Upper lobe of left lung (tissue), 6 donors: Measurements from ENCODE around the gene LUC7L3. TPM values are rescaled to one million over a fixed set of nuclear protein-coding genes. Genes with fewer than 3 reads are reported as not detected.
A peak's percentile ranks its signal among the peaks of the same experiment; 100 is the strongest.
"Not testable (repeated sequence)": the region's sequence is repeated elsewhere in the genome, so short reads cannot be mapped to it uniquely, and the experiment has no call there.

Experiments
- ATAC-seq, 2 donors: fragments of 200-7000 bp; cut with Tn5 transposase; one replicate each; pipeline ENCODE4 v1.9.1; 2022; ENCODE audit warnings: mild to moderate bottlenecking in 2 of 2, moderate library complexity in 2 of 2; ENCODE audit not compliant: low FRiP score in 2 of 2
- DNase-seq, 2 donors: peaks; one replicate each; pipeline ENCODE4 v3.0.0-alpha.2; 2019 to 2020
- H3K27ac ChIP-seq, 4 donors: fragments of 200-600 bp; sonication (generic); one replicate each; pipeline ENCODE4 v1.5.1; 2016 to 2019
- H3K27me3 ChIP-seq, 4 donors: fragments of 200-600 bp; sonication (generic); one replicate each; pipeline ENCODE4 v1.5.1; 2017 to 2019
- H3K36me3 ChIP-seq, 4 donors: fragments of 200-600 bp; sonication (generic); one replicate each; pipeline ENCODE4 v1.5.1; 2016 to 2019
- H3K4me1 ChIP-seq, 4 donors: fragments of 200-600 bp; sonication (generic); one replicate each; pipeline ENCODE4 v1.5.1; 2018 to 2019
- H3K4me3 ChIP-seq, 4 donors: fragments of 200-600 bp; sonication (generic); one replicate each; pipeline ENCODE4 v1.5.1; 2017 to 2019; ENCODE audit warnings: mild to moderate bottlenecking in 2 of 4, moderate library complexity in 1 of 4
- H3K9me3 ChIP-seq, 4 donors: fragments of 200-600 bp; sonication (generic); one replicate each; pipeline ENCODE4 v1.5.1; 2018 to 2019
- EP300 ChIP-seq, 4 donors: sonication (generic); formaldehyde crosslinking; IDR thresholded peaks; one replicate each; pipeline ENCODE4 v1.5.1; 2017; ENCODE audit warnings: antibody characterized with exemption in 4 of 4, control low read depth in 2 of 4
- POLR2A ChIP-seq, 4 donors: fragments of 450-650 bp; IDR thresholded peaks; one replicate each; pipeline ENCODE4 v1.5.1; 2016 to 2017; ENCODE audit warnings: antibody characterized with exemption in 4 of 4, mild to moderate bottlenecking in 2 of 4
- POLR2AphosphoS5 ChIP-seq, 2 donors: sonication (generic); formaldehyde crosslinking; IDR thresholded peaks; one replicate each; pipeline ENCODE4 v1.5.1; 2017; ENCODE audit warnings: antibody characterized with exemption in 2 of 2
- WGBS, 2 donors: methylation state at CpG; one replicate each; pipeline ENCODE4 v1.1.5; 2017 to 2018; 5-methylcytosine and 5-hydroxymethylcytosine counted together
- total RNA-seq, 6 donors: library from RNA; depleted of rRNA in 4 of 6; stranded (reverse); fragments of >200 nt in 4 of 6; gene quantifications; one replicate each; pipeline versions ENCODE4 v1.1.0 to v1.2.1, GENCODE V29; 2016 to 2021
- TF ChIP-seq, protein P1 (sequence below), 6 experiments: fragments of 450-650 bp in 4 of 6; fragments of 200-600 bp in 2 of 6; sonication (generic) in 2 of 6; IDR thresholded peaks; one replicate each; pipeline ENCODE4 v1.5.1; 2016 to 2019; ENCODE audit warnings: antibody characterized with exemption in 6 of 6
- donor health status: DM: no; HTN: no; CAD: no; lungs with moderate emphysema.
- donor health status: DM: no; HTN: yes; CAD: no; lungs with severe emphysema.

Gene LUC7L3
- total RNA-seq, 6 donors from 2014 or later: 38.2 to 625 (median 91.4) TPM

DNA sequence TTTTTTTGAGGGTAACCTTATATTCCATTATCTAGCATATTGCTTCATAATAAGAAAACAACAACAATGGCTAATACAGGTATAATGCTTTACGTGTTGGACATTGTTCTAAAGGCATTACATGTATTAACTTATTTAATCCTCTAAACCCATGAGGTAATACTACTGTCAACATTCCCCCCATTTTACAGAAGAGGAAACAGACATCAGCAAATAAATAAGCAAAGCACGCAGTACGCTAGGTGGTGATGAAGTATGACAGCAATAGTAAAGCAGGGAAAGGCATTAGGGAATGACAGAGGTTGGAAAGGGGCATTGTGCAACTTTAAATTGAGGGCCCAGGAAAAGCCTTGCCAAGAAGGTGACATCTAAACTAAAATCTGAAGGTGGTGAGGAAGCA lies 16.2 kb upstream of the LUC7L3 start:
- Histone ChIP-seq H3K4me1 (peaks cover 14 to 42% (median 18%) of the 10 kb centered on the region in 4 donors), H3K27ac (no peak overlapping the region), H3K4me3 (no peak overlapping the region), H3K27me3 (no peaks in the 10 kb centered on the region), H3K9me3 (no peaks in the 10 kb centered on the region), H3K36me3 (peaks cover 4 to 42% (median 22%) of the 10 kb centered on the region in 4 donors)
- no peak for ATAC-seq
- 75 to 85% methylated on average over 3 of the region's 3 CpGs for WGBS, 2 donors
- no peak for TF ChIP-seq POLR2A (IDR thresholded peaks at IDR 0.05)
- TF ChIP-seq EP300 (IDR thresholded peaks at IDR 0.05): no peak
- TF ChIP-seq, protein P1, sequence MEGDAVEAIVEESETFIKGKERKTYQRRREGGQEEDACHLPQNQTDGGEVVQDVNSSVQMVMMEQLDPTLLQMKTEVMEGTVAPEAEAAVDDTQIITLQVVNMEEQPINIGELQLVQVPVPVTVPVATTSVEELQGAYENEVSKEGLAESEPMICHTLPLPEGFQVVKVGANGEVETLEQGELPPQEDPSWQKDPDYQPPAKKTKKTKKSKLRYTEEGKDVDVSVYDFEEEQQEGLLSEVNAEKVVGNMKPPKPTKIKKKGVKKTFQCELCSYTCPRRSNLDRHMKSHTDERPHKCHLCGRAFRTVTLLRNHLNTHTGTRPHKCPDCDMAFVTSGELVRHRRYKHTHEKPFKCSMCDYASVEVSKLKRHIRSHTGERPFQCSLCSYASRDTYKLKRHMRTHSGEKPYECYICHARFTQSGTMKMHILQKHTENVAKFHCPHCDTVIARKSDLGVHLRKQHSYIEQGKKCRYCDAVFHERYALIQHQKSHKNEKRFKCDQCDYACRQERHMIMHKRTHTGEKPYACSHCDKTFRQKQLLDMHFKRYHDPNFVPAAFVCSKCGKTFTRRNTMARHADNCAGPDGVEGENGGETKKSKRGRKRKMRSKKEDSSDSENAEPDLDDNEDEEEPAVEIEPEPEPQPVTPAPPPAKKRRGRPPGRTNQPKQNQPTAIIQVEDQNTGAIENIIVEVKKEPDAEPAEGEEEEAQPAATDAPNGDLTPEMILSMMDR (IDR thresholded peaks at IDR 0.05): no peak
- TF ChIP-seq POLR2AphosphoS5 (IDR thresholded peaks at IDR 0.05): no peak
- no peak for DNase-seq

DNA sequence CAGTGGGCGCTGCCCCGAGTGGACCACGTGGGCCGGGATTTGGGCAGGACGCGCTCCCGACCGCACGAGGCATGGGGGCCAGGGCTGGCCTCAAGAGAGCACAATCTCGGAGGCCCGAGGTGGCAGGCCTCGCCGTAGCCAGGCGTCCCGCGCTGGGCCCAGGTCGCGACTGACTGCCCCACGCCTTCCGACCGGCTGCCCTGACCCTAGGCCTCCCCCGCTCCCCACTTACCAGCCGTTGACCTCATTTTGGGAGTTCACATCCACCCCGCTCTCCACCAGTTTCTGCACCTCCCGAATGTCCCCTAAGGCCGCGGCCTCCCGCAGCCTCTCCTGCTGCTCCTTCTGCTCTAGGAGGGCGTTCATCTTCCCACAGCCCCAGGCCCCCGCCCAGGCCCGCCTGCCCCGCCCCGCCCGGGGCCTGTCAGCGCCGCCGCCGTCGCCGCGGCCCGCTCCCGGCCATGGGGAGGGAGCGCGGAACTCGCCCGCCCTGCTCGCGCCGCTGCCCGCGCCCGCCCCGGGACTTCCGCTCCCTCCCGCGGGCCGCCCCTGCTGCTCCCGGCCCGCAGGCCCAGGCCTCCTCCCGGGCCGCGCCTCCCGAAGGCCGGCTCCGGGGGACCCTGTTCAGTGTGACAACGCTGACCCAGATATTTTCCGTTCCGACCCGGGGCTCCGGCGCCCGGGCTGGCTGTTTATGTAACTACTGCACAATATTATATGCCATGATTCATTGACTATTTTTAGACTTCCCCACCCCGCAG lies 11.9 kb upstream of the LUC7L3 start, which contains the start of gene ANKRD40:
ANKRD40 (minus strand) TSS at position 626 of the 761 bp plus-strand sequence; CDS start at position 366, 260 bp downstream.
- 0 to 1% methylated on average over 2 to 65 of the region's 74 CpGs for WGBS, 2 donors
- peak within 1 kb of the TSS; percentile 46 to 86 (median 76) for H3K4me3 ChIP-seq
- peak in 3 of 4 donors; percentile 37 to 74 (median 49) for TF ChIP-seq POLR2A (IDR thresholded peaks at IDR 0.05)
- TF ChIP-seq EP300 (IDR thresholded peaks at IDR 0.05): no peak
- peak; percentile 69 to 82 for TF ChIP-seq POLR2AphosphoS5 (IDR thresholded peaks at IDR 0.05)
- TF ChIP-seq, protein P1 (IDR thresholded peaks at IDR 0.05): peak in 3 of 6 experiments; percentile 3 to 24 (median 23)
- H3K36me3 ChIP-seq: peaks cover 0 to 14% (median 0%) of the 10 kb centered on the region in 4 donors
- peak; percentile 92 to 95 for ATAC-seq
- no peaks in the 10 kb centered on the region for H3K9me3 ChIP-seq
- H3K27ac ChIP-seq: peak within 1 kb of the TSS; percentile 89 to 97 (median 97)
- H3K27me3 ChIP-seq: no peaks in the 10 kb centered on the region
- H3K4me1 ChIP-seq: peaks cover 26 to 54% (median 30%) of the 10 kb centered on the region in 4 donors
- peak; percentile 92 to 94 for DNase-seq

DNA sequence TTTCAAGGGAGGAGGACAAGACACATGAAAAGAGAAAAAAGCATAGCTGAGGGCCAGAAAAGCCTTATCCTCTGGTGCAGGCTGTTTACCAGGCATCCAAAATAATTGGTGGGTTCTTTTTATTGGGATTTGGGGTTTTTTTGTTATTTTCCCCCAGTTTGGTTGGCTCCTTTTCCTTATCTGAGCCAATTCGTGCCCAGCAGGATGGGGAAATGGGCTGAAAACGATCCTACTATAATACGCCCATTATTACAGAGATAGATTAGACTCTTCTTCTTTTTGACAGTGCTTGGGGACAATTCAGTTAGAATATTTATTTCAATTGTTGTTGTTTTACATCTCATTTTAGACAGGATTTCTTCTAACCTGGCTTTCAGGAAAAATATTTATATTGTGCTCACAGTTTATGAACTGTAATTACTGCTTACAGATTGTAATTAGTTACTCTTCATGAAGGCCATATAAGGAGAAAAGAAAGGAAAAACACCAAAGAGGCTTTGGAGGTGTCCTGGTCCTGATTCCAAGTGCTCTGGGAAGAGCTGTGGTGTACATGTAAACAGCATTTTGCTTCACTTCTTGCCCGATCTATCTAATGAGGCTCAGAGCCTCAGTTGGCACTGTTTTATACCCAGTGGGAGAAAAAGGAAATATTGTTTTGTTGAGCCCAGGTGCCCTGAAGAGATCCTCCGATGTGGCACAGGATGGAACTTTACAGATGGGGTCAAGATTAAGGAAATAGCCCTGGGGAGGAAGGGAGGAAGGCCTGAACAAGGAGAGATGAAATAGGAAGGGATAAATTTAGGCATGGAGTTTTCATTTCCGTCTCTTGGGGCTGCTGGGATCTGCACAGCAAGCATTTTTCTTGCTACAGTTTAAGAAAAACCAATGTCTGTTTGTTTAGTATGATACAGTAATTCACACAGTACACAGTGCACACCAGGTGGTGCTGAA lies 11.1 kb upstream of the LUC7L3 start:
- peaks cover 25 to 52% (median 28%) of the 10 kb centered on the region in 4 donors for H3K4me1 ChIP-seq
- TF ChIP-seq, protein P1 (IDR thresholded peaks at IDR 0.05): no peak
- TF ChIP-seq POLR2AphosphoS5 (IDR thresholded peaks at IDR 0.05) (no peak), POLR2A (IDR thresholded peaks at IDR 0.05) (peak in 2 of 4 donors; percentile 24 to 46), EP300 (IDR thresholded peaks at IDR 0.05) (no peak)
- DNase-seq: no peak

DNA sequence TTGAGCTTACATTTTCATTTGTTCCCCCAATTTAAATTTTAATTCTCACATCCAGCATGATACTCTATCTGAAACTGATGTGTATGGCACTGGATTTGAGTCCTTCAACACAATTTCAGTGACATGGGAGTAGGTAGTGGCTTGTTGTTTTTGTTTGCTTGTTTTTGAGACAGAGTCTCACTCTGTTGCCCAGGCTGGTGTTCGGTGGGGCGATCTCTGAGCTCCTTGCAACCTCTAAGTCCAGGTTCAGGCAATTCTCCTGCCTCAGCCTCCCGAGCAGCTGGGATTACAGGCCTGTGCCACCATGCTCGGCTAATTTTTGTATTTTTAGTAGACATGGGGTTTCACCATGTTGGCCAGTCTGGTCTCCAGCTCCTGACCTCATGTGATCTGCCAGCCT lies 10.3 kb upstream of the LUC7L3 start:
- peak overlapping the region in 1 of 4 donors; percentile 68 for H3K4me3 ChIP-seq
- peaks cover 22 to 45% (median 24%) of the 10 kb centered on the region in 4 donors for H3K4me1 ChIP-seq
- H3K27ac ChIP-seq: peak overlapping the region; percentile 89 to 97 (median 97)
- H3K9me3 ChIP-seq, H3K27me3 ChIP-seq, DNase-seq, H3K36me3 ChIP-seq, ATAC-seq: not testable (repeated sequence)
- 94 to 96% methylated on average over 4 of the region's 4 CpGs for WGBS, 2 donors

More for the DNA sequence above, 11.1 kb upstream of the LUC7L3 start:
- peak overlapping the region in 3 of 4 donors; percentile 68 to 86 (median 84) for H3K4me3 ChIP-seq
- H3K27ac ChIP-seq: peak overlapping the region; percentile 89 to 97 (median 97)
- peaks cover 0 to 8% (median 0%) of the 10 kb centered on the region in 4 donors for H3K36me3 ChIP-seq
- H3K9me3 ChIP-seq: no peaks in the 10 kb centered on the region
- WGBS, 2 donors: 7% methylated on average over 6 of the region's 6 CpGs
- H3K27me3 ChIP-seq: no peaks in the 10 kb centered on the region
- peak in 1 of 2 donors; percentile 32 for ATAC-seq

DNA sequence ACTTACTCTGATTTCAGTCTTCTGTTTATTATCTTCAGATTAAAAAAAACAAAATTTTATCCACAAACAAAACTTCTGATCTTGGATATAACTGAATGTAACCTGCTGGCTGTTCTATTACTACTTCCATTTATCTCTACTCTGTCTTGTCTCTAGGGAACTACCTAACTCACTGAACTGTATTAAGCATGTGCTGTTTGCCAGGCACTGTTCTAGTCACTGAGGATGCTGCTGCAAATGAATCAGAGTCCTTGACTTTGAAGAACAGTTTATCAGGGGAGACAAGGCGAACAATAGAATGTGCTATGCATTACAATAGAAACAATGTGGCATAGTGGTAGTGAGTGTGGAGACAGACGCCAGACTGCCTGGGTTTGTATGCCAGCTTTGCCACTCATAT lies 9.4 kb upstream of the LUC7L3 start:
- no peaks in the 10 kb centered on the region for H3K27me3 ChIP-seq
- no peak for ATAC-seq
- H3K36me3 ChIP-seq: no peaks in the 10 kb centered on the region
- H3K4me3 ChIP-seq: no peak overlapping the region
- H3K4me1 ChIP-seq: peaks cover 22 to 38% (median 24%) of the 10 kb centered on the region in 4 donors
- H3K27ac ChIP-seq: no peak overlapping the region
- WGBS, 2 donors: 78 to 80% methylated on average over 2 of the region's 2 CpGs
- DNase-seq: no peak
- H3K9me3 ChIP-seq: no peaks in the 10 kb centered on the region
- TF ChIP-seq, protein P1 (IDR thresholded peaks at IDR 0.05): no peak
- TF ChIP-seq EP300 (IDR thresholded peaks at IDR 0.05) (no peak), POLR2AphosphoS5 (IDR thresholded peaks at IDR 0.05) (no peak), POLR2A (IDR thresholded peaks at IDR 0.05) (no peak)
